Effector memory CD4-positive, alpha-beta T cell (primary cell): ENCODE results near the gene KCNB1.

ENCODE experiments used
- DNase-seq, 3 donors: peaks; one replicate each; pipeline ENCODE4 v3.0.0-alpha.2; 2020
- H3K27ac ChIP-seq: 2 replicates; pipeline ENCODE4 v1.7.0; 2013; ENCODE audit warnings: mild to moderate bottlenecking, low read length, moderate library complexity; ENCODE audit not compliant: insufficient read depth, poor library complexity, severe bottlenecking
- H3K27me3 ChIP-seq: replicated peaks from 2 replicates; pipeline ENCODE4 v1.7.0; 2013; ENCODE audit warnings: mild to moderate bottlenecking, low read length; ENCODE audit not compliant: insufficient read depth, control insufficient read depth, poor library complexity, severe bottlenecking
- H3K36me3 ChIP-seq: 2 replicates; pipeline ENCODE4 v1.7.0; 2013; ENCODE audit warnings: mild to moderate bottlenecking, low read length, moderate library complexity; ENCODE audit not compliant: control insufficient read depth, insufficient read depth
- H3K4me1 ChIP-seq: 2 replicates; pipeline ENCODE4 v1.7.0; 2013; ENCODE audit warnings: low read length, mild to moderate bottlenecking; ENCODE audit not compliant: control insufficient read depth, insufficient read depth, poor library complexity, severe bottlenecking
- H3K4me3 ChIP-seq: 2 replicates; pipeline ENCODE4 v1.7.0; 2013; ENCODE audit warnings: low read length, low read depth, mild to moderate bottlenecking; ENCODE audit not compliant: insufficient read depth, poor library complexity, severe bottlenecking
- H3K9me3 ChIP-seq: 2 replicates; pipeline ENCODE4 v1.7.0; 2013; ENCODE audit warnings: mild to moderate bottlenecking, low read length, moderate library complexity; ENCODE audit not compliant: control insufficient read depth
- total RNA-seq, 3 donors: gene quantifications; one replicate each; lab custom pipeline; 2026; lab: John Stamatoyannopoulos, UW

KCNB1 gene
- total RNA-seq = 0 to 0.39 (median 0.17) reads per million in 3 donors

DNA sequence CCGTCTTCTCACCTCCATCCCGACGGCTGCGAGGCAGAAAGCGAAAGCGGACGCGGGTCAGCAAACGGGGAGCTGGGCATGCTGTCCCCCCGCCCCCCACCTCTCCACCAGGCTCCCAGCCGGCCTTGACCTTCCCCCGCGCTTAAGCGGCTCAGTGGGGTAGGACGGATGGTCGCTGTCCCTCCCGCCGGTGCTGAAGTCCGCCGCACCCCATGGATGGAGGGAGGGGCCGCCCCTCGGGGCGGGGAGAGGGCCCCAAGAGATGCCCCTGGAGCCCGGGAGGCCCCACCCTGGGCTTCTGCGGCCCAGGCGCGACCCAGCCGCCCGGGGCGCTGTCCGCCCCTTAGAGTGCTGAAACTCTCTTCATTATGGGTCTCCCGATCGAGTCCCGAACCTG is at the start of gene KCNB1:
Gene KCNB1 (minus strand): TSS at position 48 of the 397 bp plus-strand sequence. CDS start 188 bp downstream, outside the sequence.
- DNase-seq = peak in 2 of 3 donors; percentile 1 to 3
- Histone ChIP-seq H3K36me3 (no peaks in the 10 kb centered on the region), H3K4me3 (no peak within 1 kb of the TSS), H3K27me3 (peaks cover 29% of the 10 kb centered on the region), H3K27ac (no peak within 1 kb of the TSS), H3K4me1 (peaks cover 10% of the 10 kb centered on the region), H3K9me3 (no peaks in the 10 kb centered on the region)

DNA sequence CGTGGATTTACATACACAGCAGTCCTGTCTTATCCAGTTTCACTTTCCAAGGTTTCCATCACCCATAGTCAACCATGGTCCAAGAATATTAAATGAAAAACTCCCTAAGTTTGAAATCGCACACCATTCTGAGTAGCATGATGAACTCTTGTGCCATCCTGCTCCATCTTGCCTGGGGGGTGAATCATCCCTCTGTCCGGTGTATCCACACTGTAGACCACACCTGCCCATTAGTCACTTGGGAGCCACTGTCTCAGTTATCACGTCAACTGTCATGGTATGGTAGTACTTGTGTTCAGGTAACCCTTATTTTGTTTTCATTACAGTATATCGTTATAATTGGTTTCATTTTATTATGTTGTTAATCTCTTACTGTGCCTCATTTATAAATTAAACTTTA is 47.0 kb upstream of the KCNB1 start:
- DNase-seq = no peak
- H3K27ac ChIP-seq = no peak overlapping the region
- peaks cover 5% of the 10 kb centered on the region for H3K4me1 ChIP-seq
- H3K4me3 ChIP-seq = no peak overlapping the region
- no peaks in the 10 kb centered on the region for H3K36me3 ChIP-seq
- H3K9me3 ChIP-seq = no peaks in the 10 kb centered on the region
- no peaks in the 10 kb centered on the region for H3K27me3 ChIP-seq

DNA sequence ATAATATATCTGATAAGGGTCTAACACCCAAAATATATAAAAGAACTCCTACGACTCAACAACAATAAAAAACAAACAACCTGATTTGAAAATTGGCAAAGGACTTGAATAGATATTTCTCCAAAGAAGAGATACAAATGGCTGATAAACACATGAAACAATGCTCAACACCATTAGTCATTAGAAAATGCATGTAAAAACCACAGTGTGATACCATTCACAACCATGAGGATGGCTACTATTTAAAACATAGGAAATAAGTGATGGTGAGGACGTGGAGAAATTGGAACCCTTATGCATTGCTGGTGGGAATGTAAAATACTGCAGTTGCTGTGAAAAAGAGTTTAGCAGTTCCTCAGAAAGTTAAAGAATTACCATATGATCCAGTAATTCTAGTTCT is 44.1 kb upstream of the KCNB1 start:
- Histone ChIP-seq H3K27me3 (no peaks in the 10 kb centered on the region), H3K36me3 (no peaks in the 10 kb centered on the region), H3K4me1 (no peaks in the 10 kb centered on the region), H3K9me3 (no peaks in the 10 kb centered on the region), H3K4me3 (no peak overlapping the region), H3K27ac (no peak overlapping the region)
- no peak for DNase-seq

DNA sequence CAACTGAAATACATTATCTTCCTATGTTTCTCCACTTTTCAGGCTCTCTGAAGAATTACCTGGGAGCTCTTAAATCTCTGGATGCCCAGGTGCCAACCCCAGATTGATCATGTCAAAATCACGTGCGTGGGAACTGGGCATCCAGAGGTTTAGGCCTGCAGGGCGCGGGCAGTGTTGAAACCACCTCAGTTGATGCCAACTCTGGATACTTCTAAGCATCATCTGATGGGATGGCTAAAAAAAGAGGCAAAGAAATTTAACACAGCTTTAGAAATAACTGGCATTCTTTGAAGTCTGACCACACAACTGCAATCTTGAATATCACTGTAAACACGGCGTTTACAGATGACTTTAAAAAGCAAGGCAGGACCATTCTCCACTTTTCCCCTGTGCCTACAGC is 43.6 kb upstream of the KCNB1 start:
- Histone ChIP-seq H3K4me3 (no peak overlapping the region), H3K27me3 (no peaks in the 10 kb centered on the region), H3K27ac (no peak overlapping the region), H3K9me3 (no peaks in the 10 kb centered on the region), H3K4me1 (no peaks in the 10 kb centered on the region), H3K36me3 (no peaks in the 10 kb centered on the region)
- no peak for DNase-seq

DNA sequence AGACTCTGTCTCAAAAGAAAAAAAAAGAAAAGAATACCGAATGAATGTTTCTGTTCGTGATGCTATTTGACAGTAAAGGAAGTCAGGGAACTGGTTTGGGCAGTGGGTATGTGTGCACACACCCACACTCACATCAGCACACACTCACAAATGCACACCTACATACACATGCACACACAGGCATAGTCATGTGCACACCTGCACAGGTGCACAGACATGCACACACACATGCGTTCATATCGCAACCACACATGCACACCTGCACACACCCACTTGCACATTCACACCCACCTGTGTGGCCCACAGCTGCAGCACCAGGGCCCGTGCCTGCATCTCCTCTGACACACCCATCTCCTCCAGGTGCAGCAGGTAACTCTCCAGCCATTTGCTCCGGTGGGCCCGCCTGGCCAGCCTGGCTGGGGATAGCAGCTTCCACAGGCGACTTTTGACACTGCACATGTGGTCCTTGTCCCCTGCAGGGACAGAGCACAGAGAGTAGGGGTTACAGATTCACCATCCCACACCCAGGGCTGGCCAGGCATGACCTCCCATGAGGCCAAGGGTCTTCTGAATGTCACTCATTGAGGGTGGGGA is 41.4 kb upstream of the KCNB1 start:
- no peaks in the 10 kb centered on the region for H3K4me1 ChIP-seq
- H3K27me3 ChIP-seq = no peaks in the 10 kb centered on the region
- H3K27ac ChIP-seq = no peak overlapping the region
- DNase-seq = no peak
- no peak overlapping the region for H3K4me3 ChIP-seq
- no peaks in the 10 kb centered on the region for H3K9me3 ChIP-seq
- H3K36me3 ChIP-seq = no peaks in the 10 kb centered on the region

DNA sequence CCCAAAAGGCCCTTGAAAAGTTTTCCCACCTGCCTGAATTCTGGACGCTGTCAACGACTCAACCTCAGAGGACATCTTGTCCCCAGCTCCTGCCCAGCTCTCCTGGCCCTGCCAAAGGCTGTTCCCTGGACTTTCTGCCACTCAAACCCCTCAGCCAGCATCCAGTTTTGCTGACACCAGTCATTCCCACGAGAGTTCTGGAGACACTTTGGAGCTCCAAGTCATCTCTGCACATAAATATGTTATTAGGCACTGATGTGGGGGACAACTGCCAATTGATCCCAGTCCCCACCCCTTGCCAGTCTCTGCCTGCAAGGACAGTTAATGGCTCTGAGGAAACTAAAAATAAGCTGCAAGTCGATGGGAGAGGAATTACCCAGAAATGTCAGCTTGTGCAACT is 38.9 kb upstream of the KCNB1 start:
- H3K27me3 ChIP-seq = no peaks in the 10 kb centered on the region
- no peaks in the 10 kb centered on the region for H3K36me3 ChIP-seq
- no peak overlapping the region for H3K4me3 ChIP-seq
- no peak for DNase-seq
- H3K9me3 ChIP-seq = no peaks in the 10 kb centered on the region
- H3K27ac ChIP-seq = no peak overlapping the region
- no peaks in the 10 kb centered on the region for H3K4me1 ChIP-seq

DNA sequence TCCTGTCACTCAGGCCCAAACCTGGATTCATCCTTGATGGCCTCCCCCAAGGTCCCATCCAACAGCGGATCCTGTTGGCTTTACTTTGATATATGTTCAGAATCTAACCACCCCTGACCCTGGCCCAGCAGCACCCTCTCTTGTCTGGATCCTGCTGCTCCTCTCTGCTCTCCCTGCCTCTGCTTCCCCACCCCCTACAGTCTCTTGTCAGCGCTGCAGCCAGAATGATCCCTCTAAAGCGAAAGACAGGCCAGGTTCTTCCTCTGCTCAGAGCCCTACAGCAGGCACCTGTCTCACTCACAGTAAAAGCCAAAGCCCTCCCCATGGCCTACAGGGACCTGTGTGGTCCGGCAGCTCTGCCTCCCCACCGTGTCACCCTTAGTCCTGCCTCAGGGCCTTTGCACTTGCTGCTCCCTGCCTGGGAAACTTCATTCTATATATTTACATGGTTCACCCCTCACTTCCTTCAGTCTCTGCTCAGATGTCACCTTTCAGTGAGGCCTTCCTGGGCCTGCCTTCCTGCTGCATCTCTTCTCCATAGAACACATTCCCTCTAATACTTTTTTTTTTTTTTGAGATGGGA is 37.4 kb upstream of the KCNB1 start:
- H3K27me3 ChIP-seq = no peaks in the 10 kb centered on the region
- no peaks in the 10 kb centered on the region for H3K36me3 ChIP-seq
- DNase-seq = no peak
- no peak overlapping the region for H3K27ac ChIP-seq
- H3K4me3 ChIP-seq = no peak overlapping the region
- no peaks in the 10 kb centered on the region for H3K4me1 ChIP-seq
- no peaks in the 10 kb centered on the region for H3K9me3 ChIP-seq

DNA sequence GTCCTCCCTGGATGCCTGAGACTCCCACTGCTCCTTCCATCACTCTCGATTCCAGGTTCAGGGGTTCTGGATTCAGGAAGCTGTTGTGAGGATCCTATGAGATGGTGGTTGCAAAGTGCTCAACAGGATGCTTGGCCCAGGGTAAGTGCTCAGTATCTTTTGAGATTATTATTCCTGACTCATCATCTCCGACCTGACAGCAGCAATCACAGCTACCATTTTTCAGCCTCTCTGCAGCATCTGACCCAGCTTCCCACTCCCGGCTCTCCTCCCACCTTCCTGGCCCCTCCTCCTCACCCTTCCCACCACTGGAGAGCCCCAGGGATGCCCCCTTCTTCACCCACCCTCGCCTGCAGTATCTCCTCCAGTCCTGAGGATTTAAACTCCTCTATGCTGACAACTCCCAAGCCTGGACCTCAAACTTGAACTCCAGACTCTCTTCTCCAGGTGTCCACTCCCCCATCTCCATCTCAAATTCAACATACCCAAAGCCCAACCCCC is 36.8 kb upstream of the KCNB1 start:
- Histone ChIP-seq H3K4me3 (no peak overlapping the region), H3K9me3 (no peaks in the 10 kb centered on the region), H3K27ac (no peak overlapping the region), H3K27me3 (no peaks in the 10 kb centered on the region), H3K36me3 (no peaks in the 10 kb centered on the region), H3K4me1 (no peaks in the 10 kb centered on the region)
- no peak for DNase-seq

DNA sequence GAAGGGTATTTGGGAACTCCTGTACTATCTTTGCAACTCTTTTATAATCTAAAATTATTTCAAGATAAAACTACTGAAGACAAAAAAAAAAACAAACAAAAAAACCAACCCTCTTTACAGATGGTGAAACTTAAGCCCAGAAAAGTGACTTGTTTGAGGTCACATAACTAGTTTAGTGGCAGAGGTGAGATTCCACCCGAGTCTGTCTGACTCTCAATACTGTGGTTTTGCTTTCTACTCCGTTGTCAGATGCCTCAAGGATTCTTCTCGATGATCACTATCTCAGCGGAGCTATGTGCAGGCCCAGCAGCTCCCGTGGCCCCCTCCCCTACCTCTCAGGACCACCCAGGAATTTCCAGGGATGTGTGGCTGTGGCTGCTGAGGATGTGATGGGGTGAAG is 36.1 kb upstream of the KCNB1 start:
- DNase-seq = no peak
- Histone ChIP-seq H3K36me3 (no peaks in the 10 kb centered on the region), H3K27ac (no peak overlapping the region), H3K4me3 (no peak overlapping the region), H3K27me3 (no peaks in the 10 kb centered on the region), H3K4me1 (no peaks in the 10 kb centered on the region), H3K9me3 (no peaks in the 10 kb centered on the region)

DNA sequence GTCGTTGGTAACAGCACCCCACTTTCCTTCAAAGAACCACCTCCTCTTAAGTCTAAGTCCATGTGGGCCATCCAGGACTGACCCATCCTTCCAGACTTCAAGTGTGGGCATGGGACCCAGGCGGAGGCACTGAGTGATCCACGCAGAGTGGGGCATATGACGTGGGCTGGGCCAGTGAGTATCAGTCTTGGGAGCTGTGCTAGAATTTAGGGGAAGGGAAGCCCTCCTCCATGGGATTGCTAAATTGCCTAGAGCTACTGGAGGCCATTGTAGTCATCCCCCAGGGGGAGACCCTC is 35.3 kb upstream of the KCNB1 start:
- H3K27ac ChIP-seq = no peak overlapping the region
- H3K9me3 ChIP-seq = no peaks in the 10 kb centered on the region
- H3K4me1 ChIP-seq = no peaks in the 10 kb centered on the region
- no peak overlapping the region for H3K4me3 ChIP-seq
- no peaks in the 10 kb centered on the region for H3K36me3 ChIP-seq
- H3K27me3 ChIP-seq = no peaks in the 10 kb centered on the region
- no peak for DNase-seq
